ENCODE measurements around the gene CCL22.

DNA sequence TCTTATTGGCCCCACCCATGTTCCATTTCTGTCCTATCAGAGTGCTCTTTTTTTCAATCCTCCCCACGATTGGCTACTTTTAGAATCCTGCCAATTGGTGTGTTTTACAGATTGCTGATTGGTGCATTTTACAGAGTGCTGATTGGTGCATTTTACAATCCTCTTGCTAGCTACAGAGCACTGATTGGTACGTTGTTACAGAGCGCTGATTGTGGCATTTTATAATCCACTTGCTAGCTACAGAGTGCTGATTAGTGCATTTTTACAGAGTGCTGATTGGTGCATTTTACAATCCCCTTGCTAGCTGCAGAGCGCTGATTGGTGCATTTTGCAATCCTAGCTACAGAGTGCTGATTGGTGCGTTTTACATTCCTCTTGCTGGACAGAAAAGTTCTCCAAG lies 36.4 kb downstream of the CCL22 start:
- TF ChIP-seq POLR2AphosphoS5 (IDR thresholded peaks at IDR 0.05; ENCODE audit: low read depth, low read length) (no peak), POLR2A (IDR thresholded peaks at IDR 0.05; ENCODE audit: low read depth, low read length) (no peak)

Measured in GM12891 (cell line).